Stimulated activated CD8-positive, alpha-beta memory T cell treated with anti-CD3 and anti-CD28 coated beads, Interleukin-7, amount 100 ng/mL, for 1 hour (primary cell): Measurements from ENCODE around the gene CFAP99.
A peak's percentile ranks its signal among the peaks of the same experiment; 100 is the strongest.
"Not testable (repeated sequence)": the region's sequence is repeated elsewhere in the genome, so short reads cannot be mapped to it uniquely, and the experiment has no call there.

Experiments
- DNase-seq, 2 donors: peaks; one replicate each; pipeline ENCODE4 v3.0.0-alpha.2; 2020; ENCODE audit warnings: low read depth in 2 of 2

The CFAP99 gene

GRCh38 chr4:2418650-2419571, at the start of gene CFAP99:
Gene CFAP99, plus strand, starts transcription at chr4:2418955.
- peak; percentile 94 to 96 for DNase-seq

GRCh38 chr4:2370597-2371320, 48.0 kb upstream of the CFAP99 start:
- no peak for DNase-seq

GRCh38 chr4:2371765-2372487, 46.8 kb upstream of the CFAP99 start:
- DNase-seq, result no peak

- DNase-seq, result no peak
Measured at GRCh38 chr4:2372488-2373030, 46.2 kb upstream of the CFAP99 start.

- no peak for DNase-seq
Measured at GRCh38 chr4:2373532-2373931, 45.2 kb upstream of the CFAP99 start.

GRCh38 chr4:2375427-2375826, 43.3 kb upstream of the CFAP99 start:
- DNase-seq, result no peak

GRCh38 chr4:2377241-2377640, 41.5 kb upstream of the CFAP99 start:
- no peak for DNase-seq

- no peak for DNase-seq
Measured at GRCh38 chr4:2378401-2378800, 40.4 kb upstream of the CFAP99 start.

- no peak for DNase-seq
Measured at GRCh38 chr4:2378898-2379297, 39.9 kb upstream of the CFAP99 start.

- not testable (repeated sequence) for DNase-seq
Measured at GRCh38 chr4:2380589-2380988, 38.2 kb upstream of the CFAP99 start.

- not testable (repeated sequence) for DNase-seq
Measured at GRCh38 chr4:2382769-2383202, 36.0 kb upstream of the CFAP99 start.

- DNase-seq, result not testable (repeated sequence)
Measured at GRCh38 chr4:2383220-2383631, 35.5 kb upstream of the CFAP99 start.

GRCh38 chr4:2383760-2384159, 35.0 kb upstream of the CFAP99 start:
- no peak for DNase-seq

- no peak for DNase-seq
Measured at GRCh38 chr4:2384245-2384644, 34.5 kb upstream of the CFAP99 start.

GRCh38 chr4:2385516-2385915, 33.2 kb upstream of the CFAP99 start:
- no peak for DNase-seq

- no peak for DNase-seq
Measured at GRCh38 chr4:2386717-2387116, 32.0 kb upstream of the CFAP99 start.

- no peak for DNase-seq
Measured at GRCh38 chr4:2387218-2387617, 31.5 kb upstream of the CFAP99 start.

- no peak for DNase-seq
Measured at GRCh38 chr4:2387829-2388228, 30.9 kb upstream of the CFAP99 start.

GRCh38 chr4:2388429-2389182, 30.1 kb upstream of the CFAP99 start:
- DNase-seq, result no peak

- DNase-seq, result no peak
Measured at GRCh38 chr4:2389691-2390090, 29.1 kb upstream of the CFAP99 start.

- no peak for DNase-seq
Measured at GRCh38 chr4:2390146-2390545, 28.6 kb upstream of the CFAP99 start.
